Measurements from ENCODE around the gene CORO7. TPM values are rescaled to one million over a fixed set of nuclear protein-coding genes. Genes with fewer than 3 reads are reported as not detected.

Gene CORO7
- polyA plus RNA-seq, 3 donors from 2014 or later = 37.6 to 112 (median 37.8) TPM

GRCh38 chr16:4389051-4389955, 27.1 kb downstream of the CORO7 start:
- DNase-seq = no peak
- H3K4me1 Mint-ChIP-seq = peaks cover 0 to 5% of the 10 kb centered on the region in 2 donors
- H3K9me3 Mint-ChIP-seq = peaks cover 0 to 2% (median 0%) of the 10 kb centered on the region in 6 donors
- H3K27ac Mint-ChIP-seq = peak overlapping the region in 1 of 6 donors; percentile 14
- peaks cover 0 to 4% (median 0%) of the 10 kb centered on the region in 3 donors for H3K36me3 Mint-ChIP-seq
- H3K27me3 Mint-ChIP-seq (ENCODE audit: low read depth in 3 of 3) = peaks cover 0 to 19% (median 15%) of the 10 kb centered on the region in 3 donors
- no peak overlapping the region for H3K4me3 Mint-ChIP-seq

GRCh38 chr16:4388271-4389021, 27.9 kb downstream of the CORO7 start:
- H3K27ac Mint-ChIP-seq = no peak overlapping the region

GRCh38 chr16:4387781-4388180, 28.6 kb downstream of the CORO7 start:
- peaks cover 0 to 5% of the 10 kb centered on the region in 2 donors for H3K4me1 Mint-ChIP-seq
- peaks cover 2 to 18% (median 16%) of the 10 kb centered on the region in 3 donors for H3K27me3 Mint-ChIP-seq (ENCODE audit: low read depth in 3 of 3)
- no peak overlapping the region for H3K4me3 Mint-ChIP-seq
- H3K9me3 Mint-ChIP-seq = peaks cover 0 to 2% (median 0%) of the 10 kb centered on the region in 6 donors
- no peak for DNase-seq
- peaks cover 0 to 8% (median 4%) of the 10 kb centered on the region in 3 donors for H3K36me3 Mint-ChIP-seq
- H3K27ac Mint-ChIP-seq = no peak overlapping the region

More at GRCh38 chr16:4388271-4389021, 27.9 kb downstream of the CORO7 start:
- no peak for DNase-seq
- peaks cover 0 to 2% (median 0%) of the 10 kb centered on the region in 6 donors for H3K9me3 Mint-ChIP-seq
- peaks cover 2 to 15% (median 15%) of the 10 kb centered on the region in 3 donors for H3K27me3 Mint-ChIP-seq (ENCODE audit: low read depth in 3 of 3)
- H3K4me3 Mint-ChIP-seq = no peak overlapping the region
- peaks cover 0 to 4% (median 0%) of the 10 kb centered on the region in 3 donors for H3K36me3 Mint-ChIP-seq
- H3K4me1 Mint-ChIP-seq = peaks cover 0 to 5% of the 10 kb centered on the region in 2 donors

- Mint-ChIP-seq H3K9me3 (peaks cover 0 to 2% (median 0%) of the 10 kb centered on the region in 6 donors), H3K36me3 (peaks cover 0 to 8% (median 4%) of the 10 kb centered on the region in 3 donors), H3K27ac (peak overlapping the region in 1 of 6 donors; percentile 11), H3K4me1 (peaks cover 0 to 5% of the 10 kb centered on the region in 2 donors), H3K4me3 (no peak overlapping the region), H3K27me3 (ENCODE audit: low read depth in 3 of 3) (peaks cover 2 to 19% (median 14%) of the 10 kb centered on the region in 3 donors)
- no peak for DNase-seq
Observed at GRCh38 chr16:4386951-4387565, 29.3 kb downstream of the CORO7 start.

GRCh38 chr16:4386451-4386805, 30.0 kb downstream of the CORO7 start:
- peaks cover 0 to 5% of the 10 kb centered on the region in 2 donors for H3K4me1 Mint-ChIP-seq
- peaks cover 2 to 23% (median 12%) of the 10 kb centered on the region in 3 donors for H3K27me3 Mint-ChIP-seq (ENCODE audit: low read depth in 3 of 3)
- no peak overlapping the region for H3K4me3 Mint-ChIP-seq
- peaks cover 0 to 2% (median 0%) of the 10 kb centered on the region in 6 donors for H3K9me3 Mint-ChIP-seq
- H3K36me3 Mint-ChIP-seq = peaks cover 0 to 8% (median 4%) of the 10 kb centered on the region in 3 donors
- DNase-seq = no peak
- no peak overlapping the region for H3K27ac Mint-ChIP-seq

GRCh38 chr16:4385789-4386450, 30.5 kb downstream of the CORO7 start:
- H3K4me1 Mint-ChIP-seq = peaks cover 0 to 5% of the 10 kb centered on the region in 2 donors
- H3K27ac Mint-ChIP-seq = no peak overlapping the region
- H3K27me3 Mint-ChIP-seq (ENCODE audit: low read depth in 3 of 3) = peaks cover 2 to 24% (median 11%) of the 10 kb centered on the region in 3 donors
- no peak overlapping the region for H3K4me3 Mint-ChIP-seq
- H3K9me3 Mint-ChIP-seq = peaks cover 0 to 2% (median 0%) of the 10 kb centered on the region in 6 donors
- no peak for DNase-seq
- H3K36me3 Mint-ChIP-seq = peaks cover 0 to 8% (median 4%) of the 10 kb centered on the region in 3 donors

- Mint-ChIP-seq H3K4me3 (no peak overlapping the region), H3K27ac (peak overlapping the region in 1 of 6 donors; percentile 11)
Observed at GRCh38 chr16:4385066-4385788, 31.2 kb downstream of the CORO7 start.

GRCh38 chr16:4384509-4384942, 31.9 kb downstream of the CORO7 start:
- Mint-ChIP-seq H3K27ac (no peak overlapping the region), H3K27me3 (ENCODE audit: low read depth in 3 of 3) (peaks cover 2 to 33% (median 5%) of the 10 kb centered on the region in 3 donors), H3K9me3 (peaks cover 0 to 2% (median 0%) of the 10 kb centered on the region in 6 donors), H3K4me3 (no peak overlapping the region), H3K4me1 (peaks cover 0 to 3% of the 10 kb centered on the region in 2 donors), H3K36me3 (peaks cover 0 to 4% (median 4%) of the 10 kb centered on the region in 3 donors)
- no peak for DNase-seq

More at GRCh38 chr16:4385066-4385788, 31.2 kb downstream of the CORO7 start:
- no peak for DNase-seq
- Mint-ChIP-seq H3K36me3 (peaks cover 0 to 8% (median 4%) of the 10 kb centered on the region in 3 donors), H3K27me3 (ENCODE audit: low read depth in 3 of 3) (peaks cover 2 to 31% (median 8%) of the 10 kb centered on the region in 3 donors), H3K4me1 (peaks cover 0 to 4% of the 10 kb centered on the region in 2 donors), H3K9me3 (peaks cover 0 to 2% (median 0%) of the 10 kb centered on the region in 6 donors)

- peaks cover 0 to 2% (median 0%) of the 10 kb centered on the region in 6 donors for H3K9me3 Mint-ChIP-seq
- no peak overlapping the region for H3K4me3 Mint-ChIP-seq
- H3K27me3 Mint-ChIP-seq (ENCODE audit: low read depth in 3 of 3) = peaks cover 2 to 35% (median 5%) of the 10 kb centered on the region in 3 donors
- H3K27ac Mint-ChIP-seq = no peak overlapping the region
- peaks cover 0 to 4% (median 4%) of the 10 kb centered on the region in 3 donors for H3K36me3 Mint-ChIP-seq
- H3K4me1 Mint-ChIP-seq = peaks cover 0 to 3% of the 10 kb centered on the region in 2 donors
- no peak for DNase-seq
Observed at GRCh38 chr16:4383591-4384444, 32.6 kb downstream of the CORO7 start.

GRCh38 chr16:4382795-4383357, 33.5 kb downstream of the CORO7 start:
- Mint-ChIP-seq H3K27me3 (ENCODE audit: low read depth in 3 of 3) (peaks cover 3 to 39% (median 5%) of the 10 kb centered on the region in 3 donors), H3K4me3 (no peak overlapping the region), H3K4me1 (peaks cover 0 to 3% of the 10 kb centered on the region in 2 donors), H3K36me3 (peaks cover 0 to 4% (median 4%) of the 10 kb centered on the region in 3 donors), H3K9me3 (peaks cover 0 to 2% (median 0%) of the 10 kb centered on the region in 6 donors), H3K27ac (no peak overlapping the region)
- no peak for DNase-seq
